ENCODE data around the gene TMCC1.
"Not testable (repeated sequence)": the region's sequence is repeated elsewhere in the genome, so short reads cannot be mapped to it uniquely, and the experiment has no call there.

The TMCC1 gene

DNA sequence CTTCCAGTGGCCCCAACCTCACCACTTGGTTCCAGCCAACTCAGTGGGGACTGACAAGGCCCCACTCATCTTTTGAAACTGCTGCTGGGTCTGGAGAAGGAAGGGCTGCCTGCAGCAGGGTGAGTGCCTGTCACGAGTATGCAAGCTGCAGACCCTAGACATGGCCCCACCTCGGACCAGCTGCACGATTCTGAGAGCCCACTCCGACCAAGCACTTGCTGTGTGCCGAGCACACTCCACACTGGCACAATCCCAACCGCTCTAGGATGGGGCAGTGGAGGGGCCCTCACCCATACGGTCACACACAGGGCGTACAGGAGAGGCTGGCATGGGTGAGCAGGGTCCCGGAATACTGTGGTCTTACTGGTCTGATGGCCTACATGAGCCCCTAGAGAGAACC lies 279.1 kb downstream of the TMCC1 start:
- no peak overlapping the region for H3K4me3 ChIP-seq (ENCODE audit: low read depth, low read length)

DNA sequence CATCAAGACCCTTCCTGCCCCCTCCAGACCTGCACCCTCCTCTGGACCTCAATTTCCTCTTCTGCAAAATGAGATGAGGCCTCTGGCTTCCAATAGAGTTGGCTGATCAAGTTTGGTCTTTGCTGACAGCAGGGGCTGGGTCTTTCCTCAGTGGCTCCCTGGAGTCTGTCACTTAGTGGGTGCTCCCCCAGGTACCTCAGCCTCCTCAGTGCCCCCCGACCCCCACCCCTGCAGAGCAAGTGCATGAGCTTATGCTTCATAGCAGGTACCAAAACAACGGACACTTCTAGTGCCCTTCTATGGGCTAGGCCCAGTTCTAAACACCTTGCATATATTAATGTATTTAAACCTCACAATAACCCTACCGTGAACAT lies 280.2 kb downstream of the TMCC1 start:
- H3K4me3 ChIP-seq (ENCODE audit: low read depth, low read length): no peak overlapping the region

GRCh38 chr3:129612534-129613366 lies 280.8 kb downstream of the TMCC1 start:
- no peak overlapping the region for H3K4me3 ChIP-seq (ENCODE audit: low read depth, low read length)

DNA sequence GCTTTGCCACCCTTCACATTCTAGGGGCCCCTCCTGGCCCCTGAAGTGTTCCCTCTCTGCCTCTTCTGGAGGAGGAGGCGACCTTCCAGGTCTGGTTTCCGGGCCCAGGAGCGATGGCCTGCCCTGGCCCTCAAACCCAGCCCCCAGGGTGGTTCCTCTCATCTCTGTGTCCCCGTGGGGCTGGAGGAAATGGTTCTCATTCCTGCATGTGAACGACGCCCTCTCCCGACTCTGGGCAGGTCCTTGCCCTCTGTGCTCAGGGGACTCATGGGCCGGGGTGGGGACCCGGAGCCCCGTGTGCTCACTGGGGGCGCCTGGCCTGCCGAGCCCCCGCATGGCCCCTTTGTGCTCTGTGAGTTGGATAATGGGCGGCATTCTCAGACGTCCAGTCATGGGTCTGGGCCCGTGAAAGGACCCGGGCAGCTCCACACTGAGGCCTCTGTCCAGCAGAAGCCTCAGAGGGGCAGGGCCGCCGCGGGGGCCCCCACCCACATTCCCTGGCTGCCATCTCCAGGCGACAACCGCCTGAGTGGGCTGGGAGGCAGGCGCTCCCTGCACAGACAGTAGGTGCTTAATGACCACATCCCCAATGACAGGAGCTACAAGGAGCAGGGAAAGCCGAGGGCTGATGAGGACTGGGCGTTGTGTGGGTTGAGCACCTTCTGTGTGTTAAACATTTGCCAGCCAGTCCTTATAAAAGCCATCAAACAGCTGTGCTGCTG lies 281.5 kb downstream of the TMCC1 start:
- H3K4me3 ChIP-seq (ENCODE audit: low read depth, low read length): no peak overlapping the region

- H3K4me3 ChIP-seq (ENCODE audit: low read depth, low read length): no peak overlapping the region
These were observed 282.1 kb downstream of the TMCC1 start for GRCh38 chr3:129611446-129611800.

GRCh38 chr3:129610794-129611445 lies 282.6 kb downstream of the TMCC1 start:
- H3K4me3 ChIP-seq (ENCODE audit: low read depth, low read length): not testable (repeated sequence)

DNA sequence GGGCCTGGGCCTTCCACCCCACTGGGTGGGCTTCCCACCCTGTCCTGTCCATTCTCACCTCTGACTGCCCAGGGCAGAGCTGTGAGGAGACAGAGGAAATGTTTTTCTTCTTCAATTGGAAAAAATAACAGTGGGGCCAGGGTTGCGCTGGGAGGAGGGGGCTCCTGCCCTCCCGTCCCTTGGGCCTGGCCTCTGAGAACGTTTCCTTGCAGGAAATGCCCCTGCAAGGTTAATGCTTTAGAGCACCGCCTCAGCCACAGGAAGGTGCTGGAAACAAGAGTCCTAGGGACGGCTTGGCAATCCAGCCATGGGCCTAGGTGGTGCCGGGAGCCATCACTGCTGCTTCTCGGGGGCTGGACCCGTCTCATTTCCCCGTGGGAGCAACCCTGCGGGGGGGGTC lies 283.2 kb downstream of the TMCC1 start:
- no peak overlapping the region for H3K4me3 ChIP-seq (ENCODE audit: low read depth, low read length)

- H3K4me3 ChIP-seq (ENCODE audit: low read depth, low read length): no peak overlapping the region
These were observed 283.8 kb downstream of the TMCC1 start for GRCh38 chr3:129609591-129610182.

GRCh38 chr3:129608936-129609590 lies 284.4 kb downstream of the TMCC1 start:
- H3K4me3 ChIP-seq (ENCODE audit: low read depth, low read length): no peak overlapping the region

GRCh38 chr3:129608087-129608935 lies 285.2 kb downstream of the TMCC1 start:
- H3K4me3 ChIP-seq (ENCODE audit: low read depth, low read length): no peak overlapping the region

- H3K4me3 ChIP-seq (ENCODE audit: low read depth, low read length): peak overlapping the region; percentile 58
These were observed 286.0 kb downstream of the TMCC1 start for GRCh38 chr3:129607391-129608068.

GRCh38 chr3:129606636-129607390 lies 286.7 kb downstream of the TMCC1 start, which contains the start of gene PLXND1:
Gene PLXND1, minus strand, starts transcription at chr3:129606676. Its CDS starts 37 bp downstream, at chr3:129606639.
- peak within 1 kb of the TSS; percentile 58 for H3K4me3 ChIP-seq (ENCODE audit: low read depth, low read length)

- H3K4me3 ChIP-seq (ENCODE audit: low read depth, low read length): peak overlapping the region; percentile 47
These were observed 287.4 kb downstream of the TMCC1 start for GRCh38 chr3:129605922-129606635.

- H3K4me3 ChIP-seq (ENCODE audit: low read depth, low read length): peak overlapping the region; percentile 47
These were observed 288.1 kb downstream of the TMCC1 start for GRCh38 chr3:129605203-129605921.

DNA sequence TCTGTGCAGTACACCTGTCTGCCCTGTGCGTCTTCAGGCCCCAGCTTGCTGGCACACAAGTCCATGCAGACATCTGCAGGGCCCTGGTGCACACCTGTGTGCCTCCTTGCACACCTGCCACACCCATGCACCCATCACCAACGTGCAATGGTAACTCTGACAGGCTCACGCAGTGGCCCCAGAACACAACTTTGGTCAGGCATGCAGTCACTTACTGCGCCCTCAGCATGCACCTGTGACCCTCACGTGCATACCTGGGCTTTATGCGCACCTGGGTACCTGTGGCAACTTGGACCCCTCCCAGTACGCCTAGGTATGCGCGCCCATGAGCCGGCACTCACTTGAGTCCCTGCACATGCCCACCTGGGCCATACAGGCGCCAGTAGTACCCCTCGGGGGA lies 288.7 kb downstream of the TMCC1 start:
- peak overlapping the region; percentile 39 for H3K4me3 ChIP-seq (ENCODE audit: low read depth, low read length)

- peak overlapping the region; percentile 39 for H3K4me3 ChIP-seq (ENCODE audit: low read depth, low read length)
These were observed 289.3 kb downstream of the TMCC1 start for GRCh38 chr3:129603991-129604749.

DNA sequence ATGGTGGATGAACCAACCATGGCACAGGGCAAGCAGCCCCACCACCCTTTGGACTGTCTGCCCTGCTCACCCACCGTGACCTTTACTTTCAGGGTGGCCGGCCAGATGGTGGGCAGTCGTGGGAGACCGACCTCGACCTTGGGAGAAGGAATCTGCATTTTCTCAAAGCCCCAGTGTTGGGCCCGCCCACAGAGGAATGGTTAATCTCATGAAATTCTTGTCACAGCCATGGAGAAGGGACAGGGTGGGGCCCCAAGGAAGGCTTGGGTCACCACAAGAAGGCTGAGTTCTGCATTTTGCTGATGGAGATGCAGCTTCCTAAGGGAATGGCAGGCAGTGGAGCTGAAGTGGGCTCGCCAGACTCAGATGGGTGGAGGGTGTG lies 290.0 kb downstream of the TMCC1 start:
- H3K4me3 ChIP-seq (ENCODE audit: low read depth, low read length): peak overlapping the region; percentile 8
